ENCODE measurements around the gene XXYLT1. TPM values are rescaled to one million over a fixed set of nuclear protein-coding genes. Genes with fewer than 3 reads are reported as not detected.

XXYLT1 gene
- total RNA-seq, 1 donor, result 32.8 TPM

DNA sequence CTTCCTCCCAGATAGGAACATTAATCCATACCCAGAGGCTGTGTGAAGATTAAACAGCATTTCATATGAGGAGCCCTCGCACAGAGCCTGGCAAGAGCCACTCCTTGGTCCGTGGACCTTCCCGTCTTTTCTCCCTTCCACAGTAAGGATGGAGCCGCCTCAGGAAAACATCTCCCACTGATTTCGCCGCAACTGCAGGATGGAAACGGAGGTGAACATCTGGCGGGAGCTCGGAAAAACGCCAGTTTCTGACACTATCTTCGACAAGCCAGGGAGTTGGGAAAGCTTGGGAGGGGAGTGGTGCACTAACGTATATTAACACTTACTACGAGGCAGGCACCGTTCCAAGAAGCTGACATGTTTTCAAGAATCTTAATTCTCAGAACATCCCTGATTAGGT, 157.9 kb downstream of the XXYLT1 start:
- peak; percentile 73 for DNase-seq (ENCODE audit: low read depth)

GRCh38 chr3:195112361-195112791, 158.6 kb downstream of the XXYLT1 start:
- no peak overlapping the region for H3K4me3 ChIP-seq (ENCODE audit: low read depth, low read length)
- no peak for TF ChIP-seq CTCF (IDR thresholded peaks at IDR 0.05; ENCODE audit: insufficient read depth, low read depth, low read length)
- DNase-seq (ENCODE audit: low read depth), result no peak

More for the DNA sequence above, 157.9 kb downstream of the XXYLT1 start:
- no peak for TF ChIP-seq CTCF (IDR thresholded peaks at IDR 0.05; ENCODE audit: insufficient read depth, low read depth, low read length)
- peak overlapping the region; percentile 12 for H3K4me3 ChIP-seq (ENCODE audit: low read depth, low read length)

DNA sequence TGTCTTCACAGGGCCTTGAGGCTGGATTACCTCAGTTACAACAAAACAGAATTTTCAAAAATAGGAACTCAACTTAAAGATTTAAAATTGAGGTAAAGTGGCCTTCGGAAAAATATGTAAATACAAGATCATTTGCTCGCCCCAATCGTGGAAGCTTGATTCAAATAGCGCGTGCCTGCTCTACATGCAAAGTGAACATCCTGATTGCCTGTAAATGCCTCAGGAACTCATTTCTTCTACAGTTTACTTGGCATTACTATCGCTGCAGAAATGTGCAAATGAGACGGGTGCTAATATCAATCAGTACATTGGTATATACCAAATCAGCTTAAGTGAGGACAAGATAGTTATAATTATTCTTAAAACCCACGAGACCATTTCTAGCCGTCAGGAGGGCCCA, 159.2 kb downstream of the XXYLT1 start:
- no peak for DNase-seq (ENCODE audit: low read depth)
- TF ChIP-seq CTCF (IDR thresholded peaks at IDR 0.05; ENCODE audit: insufficient read depth, low read depth, low read length), result no peak
- H3K4me3 ChIP-seq (ENCODE audit: low read depth, low read length), result no peak overlapping the region

GRCh38 chr3:195111319-195111705, 159.6 kb downstream of the XXYLT1 start:
- no peak for DNase-seq (ENCODE audit: low read depth)
- H3K4me3 ChIP-seq (ENCODE audit: low read depth, low read length), result no peak overlapping the region
- TF ChIP-seq CTCF (IDR thresholded peaks at IDR 0.05; ENCODE audit: insufficient read depth, low read depth, low read length), result no peak

- no peak overlapping the region for H3K4me3 ChIP-seq (ENCODE audit: low read depth, low read length)
- peak; percentile 53 for DNase-seq (ENCODE audit: low read depth)
- no peak for TF ChIP-seq CTCF (IDR thresholded peaks at IDR 0.05; ENCODE audit: insufficient read depth, low read depth, low read length)
Observed at GRCh38 chr3:195110647-195111318, 160.2 kb downstream of the XXYLT1 start.

GRCh38 chr3:195109098-195109657, 161.8 kb downstream of the XXYLT1 start:
- no peak for DNase-seq (ENCODE audit: low read depth)
- TF ChIP-seq CTCF (IDR thresholded peaks at IDR 0.05; ENCODE audit: insufficient read depth, low read depth, low read length), result no peak
- H3K4me3 ChIP-seq (ENCODE audit: low read depth, low read length), result no peak overlapping the region

Data from fibroblast of villous mesenchyme (primary cell).